HepG2 (cell line): Measurements from ENCODE around the gene RNF208. TPM values are rescaled to one million over a fixed set of nuclear protein-coding genes. Genes with fewer than 3 reads are reported as not detected.
A peak's percentile ranks its signal among the peaks of the same experiment; 100 is the strongest.

Source experiments
- AGO1 ChIP-seq: fragments of 200-400 bp; formaldehyde crosslinking; IDR thresholded peaks from 2 replicates; pipeline ENCODE4 v1.6.1; 2017; ENCODE audit warnings: mild to moderate bottlenecking, low read depth, low read length, moderate library complexity; ENCODE audit not compliant: poor library complexity, severe bottlenecking
- AKAP8 ChIP-seq: sonication (generic); formaldehyde crosslinking; IDR thresholded peaks from 2 replicates; pipeline ENCODE4 v1.5.1; 2020; ENCODE audit warnings: mild to moderate bottlenecking, missing genetic modification reagents
- ESRRA ChIP-seq: sonication (generic); formaldehyde crosslinking; IDR thresholded peaks from 2 replicates; pipeline ENCODE4 v1.5.1; 2020; ENCODE audit warnings: mild to moderate bottlenecking, low read depth, missing genetic modification reagents
- FIP1L1 ChIP-seq: fragments of 200-400 bp; formaldehyde crosslinking; IDR thresholded peaks from 2 replicates; pipeline ENCODE4 v1.6.1; 2018; ENCODE audit warnings: low read depth, mild to moderate bottlenecking, low read length, moderate library complexity, borderline replicate concordance; ENCODE audit not compliant: insufficient read depth
- FOSL1 ChIP-seq: sonication (generic); formaldehyde crosslinking; IDR thresholded peaks from 2 replicates; pipeline ENCODE4 v1.9.0; 2021; ENCODE audit warnings: missing genetic modification reagents, borderline replicate concordance
- HHEX ChIP-seq: IDR thresholded peaks from 2 replicates; pipeline ENCODE4 v1.6.1; 2016; ENCODE audit warnings: control low read depth
- IKZF1 ChIP-seq: fragments of 450-650 bp; IDR thresholded peaks from 2 replicates; pipeline ENCODE4 v1.7.1; 2016
- KAT8 ChIP-seq: IDR thresholded peaks from 2 replicates; pipeline ENCODE4 v1.6.1; 2016; ENCODE audit warnings: missing genetic modification reagents, missing compliant biosample characterization
- MIER2 ChIP-seq: IDR thresholded peaks from 2 replicates; pipeline ENCODE4 v1.6.1; 2016; ENCODE audit warnings: missing biosample characterization, missing genetic modification reagents
- ONECUT2 ChIP-seq: sonication (generic); formaldehyde crosslinking; IDR thresholded peaks from 2 replicates; pipeline ENCODE4 v1.4.0; 2020; ENCODE audit warnings: missing genetic modification reagents
- TARDBP ChIP-seq: sonication (generic); formaldehyde crosslinking; IDR thresholded peaks from 2 replicates; pipeline ENCODE4 v1.8.0; 2022; ENCODE audit warnings: mild to moderate bottlenecking, missing genetic modification reagents
- THYN1 ChIP-seq: sonication (generic); formaldehyde crosslinking; IDR thresholded peaks from 2 replicates; pipeline ENCODE4 v1.8.1; 2023; ENCODE audit warnings: low read depth, mild to moderate bottlenecking, moderate library complexity, missing genetic modification reagents, borderline replicate concordance
- ZMYM3 ChIP-seq: sonication (generic); formaldehyde crosslinking; IDR thresholded peaks from 2 replicates; pipeline ENCODE4 v1.5.1; 2020; ENCODE audit warnings: mild to moderate bottlenecking, missing genetic modification reagents
- ZNF160 ChIP-seq: sonication (generic); formaldehyde crosslinking; IDR thresholded peaks from 2 replicates; pipeline ENCODE4 v1.8.0; 2022; ENCODE audit warnings: mild to moderate bottlenecking, inconsistent platforms, missing genetic modification reagents
- ZNF20 ChIP-seq: sonication (generic); formaldehyde crosslinking; IDR thresholded peaks from 2 replicates; pipeline ENCODE4 v1.4.0; 2020; ENCODE audit warnings: mild to moderate bottlenecking, moderate library complexity, missing genetic modification reagents
- ZNF317 ChIP-seq: sonication (generic); formaldehyde crosslinking; IDR thresholded peaks from 2 replicates; pipeline ENCODE4 v1.5.0; 2020; ENCODE audit warnings: mild to moderate bottlenecking, missing genetic modification reagents
- ZNF460 ChIP-seq: sonication (generic); formaldehyde crosslinking; IDR thresholded peaks from 2 replicates; pipeline ENCODE4 v1.5.1; 2020; ENCODE audit warnings: missing genetic modification reagents, mild to moderate bottlenecking, borderline replicate concordance
- ZNF614 ChIP-seq: IDR thresholded peaks from 2 replicates; pipeline ENCODE4 v1.6.1; 2018; ENCODE audit warnings: missing biosample characterization, missing genetic modification reagents, inconsistent platforms, borderline replicate concordance
- ZNF619 ChIP-seq: sonication (generic); formaldehyde crosslinking; IDR thresholded peaks from 2 replicates; pipeline ENCODE4 v1.4.0; 2020; ENCODE audit warnings: mild to moderate bottlenecking, missing genetic modification reagents
- ZNF652 ChIP-seq: IDR thresholded peaks from 2 replicates; pipeline ENCODE4 v1.6.1; 2016; ENCODE audit warnings: low read depth, borderline replicate concordance
- ZNF672 ChIP-seq: sonication (generic); formaldehyde crosslinking; IDR thresholded peaks from 2 replicates; pipeline ENCODE4 v1.8.1; 2022; ENCODE audit warnings: missing genetic modification reagents
- ZNF790 ChIP-seq: sonication (generic); formaldehyde crosslinking; IDR thresholded peaks from 2 replicates; pipeline ENCODE4 v1.8.0; 2022; ENCODE audit warnings: missing genetic modification reagents, mild to moderate bottlenecking, borderline replicate concordance
- ZNF839 ChIP-seq: sonication (generic); formaldehyde crosslinking; IDR thresholded peaks from 2 replicates; pipeline ENCODE4 v1.4.0; 2020; ENCODE audit warnings: missing genetic modification reagents, mild to moderate bottlenecking, borderline replicate concordance
- polyA plus RNA-seq, 8 experiments: library from polyadenylated mRNA; depleted of rRNA in 3 of 8; stranded (reverse) in 7 of 8; unstranded in 1 of 8; fragments of >200 nt; fragmentation: Illumina TruSeq in 4 of 8; extraction: Trizol in 4 of 8; gene quantifications; 2 replicates each; pipeline versions ENCODE4 v1.2.1 to v1.2.3, GENCODE V29; 2011 to 2016; ENCODE audit warnings: low read depth in 4 of 8, missing spikeins in 1 of 8, mixed read lengths in 1 of 8; ENCODE audit not compliant: insufficient read depth in 1 of 8
- total RNA-seq, 5 experiments: library from RNA; depleted of rRNA; stranded (reverse); fragments of >200 nt; fragmentation: Illumina TruSeq; extraction: Trizol; gene quantifications; 2 replicates each; pipeline ENCODE4 v1.2.3, GENCODE V29; 2016; ENCODE audit warnings: low read depth in 1 of 5
- TF ChIP-seq, protein P1 (sequence below): sonication (generic); formaldehyde crosslinking; IDR thresholded peaks from 2 replicates; pipeline ENCODE4 v1.4.0; 2020; ENCODE audit warnings: mild to moderate bottlenecking, missing genetic modification reagents
- TF ChIP-seq, protein P2 (sequence below): IDR thresholded peaks from 2 replicates; pipeline ENCODE4 v1.6.1; 2012; ENCODE audit warnings: inconsistent platforms
- TF ChIP-seq, protein P3 (sequence below): sonication (generic); formaldehyde crosslinking; IDR thresholded peaks from 2 replicates; pipeline ENCODE4 v1.4.0; 2020; ENCODE audit warnings: mild to moderate bottlenecking, low read depth, missing genetic modification reagents
- TF ChIP-seq, protein P4 (sequence below): sonication (generic); formaldehyde crosslinking; IDR thresholded peaks from 2 replicates; pipeline ENCODE4 v1.9.0; 2022; ENCODE audit warnings: low read depth, missing genetic modification reagents
- TF ChIP-seq, protein P5 (sequence below): sonication (generic); formaldehyde crosslinking; IDR thresholded peaks from 2 replicates; pipeline ENCODE4 v1.4.0; 2020; ENCODE audit warnings: mild to moderate bottlenecking, missing genetic modification reagents

RNF208 gene
- total and polyA plus RNA-seq, 2 of the 13 experiments (the other 11 are each of a cell fraction or from before 2014, with no cell fraction given): 1.6 to 2.1 TPM

DNA sequence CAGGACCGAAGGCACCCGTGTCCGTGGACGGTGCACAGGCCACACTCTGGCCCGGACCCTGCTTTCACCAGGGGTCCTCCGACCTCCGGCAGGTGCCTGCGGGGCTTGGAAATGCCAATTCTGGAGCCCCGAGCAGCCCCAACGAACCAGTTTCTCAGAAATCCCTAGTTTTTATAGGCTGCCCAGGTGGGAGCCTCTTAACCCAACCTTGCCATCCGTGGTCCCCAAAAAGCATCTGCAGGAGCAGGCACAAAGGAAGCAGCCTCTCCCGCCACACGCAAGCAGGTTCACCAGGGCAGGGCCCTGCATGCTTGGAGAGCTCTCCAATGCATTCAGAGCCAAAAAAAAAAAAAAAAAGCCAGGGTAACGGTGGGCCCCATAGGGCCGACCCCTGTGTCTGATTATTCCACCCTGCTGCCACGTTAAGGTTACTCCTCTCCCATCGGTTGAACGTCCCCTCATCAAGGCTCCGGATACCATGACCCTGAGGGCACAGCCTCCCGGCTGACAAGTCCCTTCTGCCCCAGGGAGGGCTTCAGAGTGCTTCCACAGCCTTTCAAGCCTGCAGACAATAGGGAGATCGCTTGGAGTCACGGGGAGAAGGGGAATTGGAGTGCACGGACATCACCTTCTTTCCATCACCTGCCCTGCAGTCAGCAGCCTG is 20.7 kb downstream of the RNF208 start (continued):
- TF ChIP-seq ESRRA (CRISPR knock-in tag): peak; percentile 13; the same call in 1 of the 2 replicates
- TF ChIP-seq, protein P1, sequence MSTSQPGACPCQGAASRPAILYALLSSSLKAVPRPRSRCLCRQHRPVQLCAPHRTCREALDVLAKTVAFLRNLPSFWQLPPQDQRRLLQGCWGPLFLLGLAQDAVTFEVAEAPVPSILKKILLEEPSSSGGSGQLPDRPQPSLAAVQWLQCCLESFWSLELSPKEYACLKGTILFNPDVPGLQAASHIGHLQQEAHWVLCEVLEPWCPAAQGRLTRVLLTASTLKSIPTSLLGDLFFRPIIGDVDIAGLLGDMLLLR (CRISPR knock-in tag): no peak
- TF ChIP-seq ZNF672 (CRISPR knock-in tag): no peak
- TF ChIP-seq ZNF20 (CRISPR knock-in tag): no peak
- no peak for TF ChIP-seq ZNF460 (CRISPR knock-in tag)
- no peak for TF ChIP-seq FOSL1 (CRISPR knock-in tag)
- TF ChIP-seq, protein P2, sequence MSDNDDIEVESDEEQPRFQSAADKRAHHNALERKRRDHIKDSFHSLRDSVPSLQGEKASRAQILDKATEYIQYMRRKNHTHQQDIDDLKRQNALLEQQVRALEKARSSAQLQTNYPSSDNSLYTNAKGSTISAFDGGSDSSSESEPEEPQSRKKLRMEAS: no peak
- no peak for TF ChIP-seq IKZF1
- no peak for TF ChIP-seq MIER2 (CRISPR knock-in tag)
- no peak for TF ChIP-seq FIP1L1
- TF ChIP-seq, protein P3, sequence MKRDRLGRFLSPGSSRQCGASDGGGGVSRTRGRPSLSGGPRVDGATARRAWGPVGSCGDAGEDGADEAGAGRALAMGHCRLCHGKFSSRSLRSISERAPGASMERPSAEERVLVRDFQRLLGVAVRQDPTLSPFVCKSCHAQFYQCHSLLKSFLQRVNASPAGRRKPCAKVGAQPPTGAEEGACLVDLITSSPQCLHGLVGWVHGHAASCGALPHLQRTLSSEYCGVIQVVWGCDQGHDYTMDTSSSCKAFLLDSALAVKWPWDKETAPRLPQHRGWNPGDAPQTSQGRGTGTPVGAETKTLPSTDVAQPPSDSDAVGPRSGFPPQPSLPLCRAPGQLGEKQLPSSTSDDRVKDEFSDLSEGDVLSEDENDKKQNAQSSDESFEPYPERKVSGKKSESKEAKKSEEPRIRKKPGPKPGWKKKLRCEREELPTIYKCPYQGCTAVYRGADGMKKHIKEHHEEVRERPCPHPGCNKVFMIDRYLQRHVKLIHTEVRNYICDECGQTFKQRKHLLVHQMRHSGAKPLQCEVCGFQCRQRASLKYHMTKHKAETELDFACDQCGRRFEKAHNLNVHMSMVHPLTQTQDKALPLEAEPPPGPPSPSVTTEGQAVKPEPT (CRISPR knock-in tag): no peak
- TF ChIP-seq TARDBP (CRISPR knock-in tag): no peak
- TF ChIP-seq ONECUT2: no peak
- no peak for TF ChIP-seq ZMYM3 (CRISPR knock-in tag)
- TF ChIP-seq THYN1 (CRISPR knock-in tag): 0 out of 2 replicates have a peak, but pooled peaks have one; percentile 0
- TF ChIP-seq ZNF317: no peak
- TF ChIP-seq ZNF619 (CRISPR knock-in tag): no peak
- TF ChIP-seq ZNF160 (CRISPR knock-in tag): no peak
- TF ChIP-seq KAT8 (CRISPR knock-in tag): no peak
- TF ChIP-seq, protein P4, sequence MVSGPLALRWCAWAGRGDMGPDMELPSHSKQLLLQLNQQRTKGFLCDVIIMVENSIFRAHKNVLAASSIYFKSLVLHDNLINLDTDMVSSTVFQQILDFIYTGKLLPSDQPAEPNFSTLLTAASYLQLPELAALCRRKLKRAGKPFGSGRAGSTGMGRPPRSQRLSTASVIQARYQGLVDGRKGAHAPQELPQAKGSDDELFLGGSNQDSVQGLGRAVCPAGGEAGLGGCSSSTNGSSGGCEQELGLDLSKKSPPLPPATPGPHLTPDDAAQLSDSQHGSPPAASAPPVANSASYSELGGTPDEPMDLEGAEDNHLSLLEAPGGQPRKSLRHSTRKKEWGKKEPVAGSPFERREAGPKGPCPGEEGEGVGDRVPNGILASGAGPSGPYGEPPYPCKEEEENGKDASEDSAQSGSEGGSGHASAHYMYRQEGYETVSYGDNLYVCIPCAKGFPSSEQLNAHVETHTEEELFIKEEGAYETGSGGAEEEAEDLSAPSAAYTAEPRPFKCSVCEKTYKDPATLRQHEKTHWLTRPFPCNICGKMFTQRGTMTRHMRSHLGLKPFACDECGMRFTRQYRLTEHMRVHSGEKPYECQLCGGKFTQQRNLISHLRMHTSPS: no peak
- TF ChIP-seq AGO1: no peak
- TF ChIP-seq ZNF652 (CRISPR knock-in tag): no peak
- TF ChIP-seq, protein P5, sequence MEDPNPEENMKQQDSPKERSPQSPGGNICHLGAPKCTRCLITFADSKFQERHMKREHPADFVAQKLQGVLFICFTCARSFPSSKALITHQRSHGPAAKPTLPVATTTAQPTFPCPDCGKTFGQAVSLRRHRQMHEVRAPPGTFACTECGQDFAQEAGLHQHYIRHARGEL (CRISPR knock-in tag): no peak
- no peak for TF ChIP-seq ZNF790 (CRISPR knock-in tag)
- TF ChIP-seq HHEX (CRISPR knock-in tag): no peak
- TF ChIP-seq AKAP8 (CRISPR knock-in tag): peak; percentile 53
- TF ChIP-seq ZNF839: peak; percentile 75; the same call in 1 of the 2 replicates
- no peak for TF ChIP-seq ZNF614 (CRISPR knock-in tag)
